IMR-90 (cell line): ENCODE results near the gene RAD51B. TPM values are rescaled to one million over a fixed set of nuclear protein-coding genes. Genes with fewer than 3 reads are reported as not detected.
"Not testable (repeated sequence)": the region's sequence is repeated elsewhere in the genome, so short reads cannot be mapped to it uniquely, and the experiment has no call there.

ENCODE experiments used
- ATAC-seq: fragments of 200-7000 bp; cut with Tn5 transposase; 2 replicates; pipeline ENCODE4 v1.9.1; 2020; ENCODE audit warnings: low read depth, mild to moderate bottlenecking, moderate library complexity
- BruUV-seq: library from RNA; stranded (reverse); fragments of 400-500 nt; replicated peaks from 2 replicates; lab custom pipeline; 2021; lab: Mats Ljungman, UMichigan
- CTCF ChIA-PET: fragments of 300-600 bp; formaldehyde crosslinking; extraction: SDS; loops from one replicate; lab custom pipeline; 2021; ENCODE audit warnings: antibody characterized with exemption; lab: Yijun Ruan, JAX
- POLR2A ChIA-PET: fragments of 300-600 bp; sonication (Branson Sonifier 250); formaldehyde crosslinking; loops from one replicate; lab custom pipeline; 2022; ENCODE audit warnings: antibody characterized with exemption; ENCODE audit not compliant: unreplicated experiment; lab: Charles Lee
- DNase-seq: peaks from one replicate; pipeline ENCODE4 v3.0.0; 2013
- H2AFZ ChIP-seq: replicated peaks from 2 replicates; pipeline ENCODE3; 2013; ENCODE audit warnings: low read length, mild to moderate bottlenecking; ENCODE audit not compliant: poor library complexity
- H2AK5ac ChIP-seq: 2 replicates; pipeline ENCODE4 v1.6.1; 2013; ENCODE audit warnings: low read depth, low read length, inconsistent platforms
- H2AK9ac ChIP-seq: replicated peaks from 2 replicates; pipeline ENCODE3; 2013; ENCODE audit warnings: mild to moderate bottlenecking, low read depth, low read length, moderate library complexity; ENCODE audit not compliant: poor library complexity
- H2BK120ac ChIP-seq: 2 replicates; pipeline ENCODE4 v1.6.1; 2013; ENCODE audit warnings: low read depth, low read length, inconsistent platforms
- H2BK15ac ChIP-seq: 3 replicates; pipeline ENCODE4 v1.6.1; 2013; ENCODE audit warnings: low read depth, low read length, inconsistent platforms
- H2BK20ac ChIP-seq: 2 replicates; pipeline ENCODE4 v1.6.1; 2013; ENCODE audit warnings: low read depth, mild to moderate bottlenecking, inconsistent platforms, low read length, moderate library complexity
- H2BK5ac ChIP-seq: 2 replicates; pipeline ENCODE4 v1.6.1; 2013; ENCODE audit warnings: mild to moderate bottlenecking, low read depth, low read length, inconsistent platforms; ENCODE audit not compliant: poor library complexity, severe bottlenecking
- H3K14ac ChIP-seq: replicated peaks from 2 replicates; pipeline ENCODE4 v1.6.1; 2013; ENCODE audit warnings: low read depth, low read length, inconsistent platforms
- H3K18ac ChIP-seq: 2 replicates; pipeline ENCODE4 v1.6.1; 2013; ENCODE audit warnings: low read depth, low read length, control low read depth
- H3K23ac ChIP-seq: 2 replicates; pipeline ENCODE4 v1.6.1; 2013; ENCODE audit warnings: low read depth, low read length, inconsistent platforms
- H3K27ac ChIP-seq: 2 replicates; pipeline ENCODE4 v1.5.1; 2013; ENCODE audit warnings: mild to moderate bottlenecking, control low read depth, low read length; ENCODE audit not compliant: insufficient read depth
- H3K27me3 ChIP-seq: 2 replicates; pipeline ENCODE4 v1.6.1; 2013; ENCODE audit warnings: low read length; ENCODE audit not compliant: control insufficient read depth, insufficient read depth
- H3K36me3 ChIP-seq: 2 replicates; pipeline ENCODE4 v1.6.1; 2013; ENCODE audit warnings: low read length, mixed read lengths; ENCODE audit not compliant: control insufficient read depth, insufficient read depth
- H3K4ac ChIP-seq: 2 replicates; pipeline ENCODE4 v1.6.1; 2013; ENCODE audit warnings: low read depth, low read length, inconsistent platforms
- H3K4me1 ChIP-seq: 2 replicates; pipeline ENCODE4 v1.6.1; 2013; ENCODE audit warnings: low read length, mixed read lengths; ENCODE audit not compliant: control insufficient read depth, insufficient read depth
- H3K4me2 ChIP-seq: 2 replicates; pipeline ENCODE4 v1.6.1; 2013; ENCODE audit warnings: low read depth, mild to moderate bottlenecking, control low read depth, low read length, moderate library complexity
- H3K4me3 ChIP-seq: 2 replicates; pipeline ENCODE4 v1.5.1; 2013; ENCODE audit warnings: low read depth, mild to moderate bottlenecking, control low read depth, low read length, moderate library complexity; ENCODE audit not compliant: insufficient read depth
- H3K56ac ChIP-seq: 2 replicates; pipeline ENCODE4 v1.6.1; 2013; ENCODE audit warnings: low read length, inconsistent platforms; ENCODE audit not compliant: insufficient read depth; ENCODE audit errors: extremely low read depth
- H3K79me1 ChIP-seq, 2 experiments: 2 replicates each; pipeline ENCODE4 v1.6.1; 2013; ENCODE audit warnings: low read length in 2 of 2, inconsistent platforms in 1 of 2, low read depth in 1 of 2
- H3K9ac ChIP-seq: 2 replicates; pipeline ENCODE4 v1.6.1; 2013; ENCODE audit warnings: low read depth, low read length, control low read depth
- H3K9me1 ChIP-seq: 2 replicates; pipeline ENCODE4 v1.6.1; 2013; ENCODE audit warnings: low read length, inconsistent platforms; ENCODE audit not compliant: insufficient read depth
- H3K9me3 ChIP-seq: 2 replicates; pipeline ENCODE4 v1.6.1; 2013; ENCODE audit warnings: low read length; ENCODE audit not compliant: control insufficient read depth, insufficient read depth
- H4K20me1 ChIP-seq: 2 replicates; pipeline ENCODE4 v1.6.1; 2013; ENCODE audit warnings: low read length, inconsistent platforms; ENCODE audit not compliant: insufficient read depth
- H4K5ac ChIP-seq: 2 replicates; pipeline ENCODE4 v1.6.1; 2013; ENCODE audit warnings: mild to moderate bottlenecking, low read depth, low read length, control low read depth
- H4K8ac ChIP-seq, 2 experiments: 2 replicates each; pipeline ENCODE4 v1.6.1; 2013; ENCODE audit warnings: low read depth in 2 of 2, low read length in 2 of 2, control low read depth in 1 of 2, inconsistent platforms in 1 of 2
- H4K91ac ChIP-seq: 2 replicates; pipeline ENCODE4 v1.6.1; 2013; ENCODE audit warnings: low read depth, low read length, inconsistent platforms; ENCODE audit not compliant: insufficient read depth
- WGBS, 2 experiments: methylation state at CpG; one replicate each; pipeline versions ENCODE4 v1.1.5 to v1.1.7; 2013; ENCODE audit warnings: missing lambda C conversion rate in 2 of 2; ENCODE audit not compliant: insufficient read length in 1 of 2; ENCODE audit errors: extremely low coverage in 2 of 2; 5-methylcytosine and 5-hydroxymethylcytosine counted together
- dilution Hi-C: fragments of 300-500 bp; cut with HindIII; formaldehyde crosslinking; loops from one replicate; pipeline ENCODE4 v1.14.3; 2018; ENCODE audit warnings: low sequenced_read_pairs; ENCODE audit not compliant: unreplicated experiment
- in situ Hi-C: fragments of 300-500 bp; cut with MboI; formaldehyde crosslinking; loops from 3 replicates; pipeline ENCODE4 v1.14.3; 2019; ENCODE audit warnings: low sequenced_read_pairs, inconsistent platforms, mixed read lengths
- intact Hi-C: fragments of 100-400 bp; cut with micrococcal nuclease; formaldehyde crosslinking; loops from 2 replicates; pipeline ENCODE4 v1.10.0; 2022
- polyA plus RNA-seq, 3 experiments: library from polyadenylated mRNA; depleted of rRNA; stranded (reverse); fragments of >200 nt; gene quantifications; 2 replicates each; pipeline ENCODE4 v1.2.3, GENCODE V29; 2012; ENCODE audit warnings: low replicate concordance in 1 of 3
- total RNA-seq: library from RNA; depleted of rRNA; stranded (reverse); fragments of >200 nt; gene quantifications from 2 replicates; pipeline ENCODE4 v1.2.3, GENCODE V29; 2012

The RAD51B gene
- total and polyA plus RNA-seq, 2 of the 4 experiments (the other 2 are of a cell fraction), result 5.1 to 18.8 TPM

- CTCF ChIA-PET, H3K9ac ChIP-seq, H3K4me3 ChIP-seq, H4K91ac ChIP-seq, H3K4ac ChIP-seq, H3K56ac ChIP-seq, H2AFZ ChIP-seq, H3K79me1 ChIP-seq, intact Hi-C loops, POLR2A ChIA-PET, H3K14ac ChIP-seq, H3K27me3 ChIP-seq, ATAC-seq, H3K18ac ChIP-seq, H3K9me3 ChIP-seq, H2BK5ac ChIP-seq, H3K9me1 ChIP-seq, H2AK5ac ChIP-seq, H2BK120ac ChIP-seq, dilution Hi-C loops, H3K4me2 ChIP-seq, H2AK9ac ChIP-seq, H3K23ac ChIP-seq, BruUV-seq, H4K8ac ChIP-seq, in situ Hi-C loops, H2BK20ac ChIP-seq, H3K36me3 ChIP-seq, H3K27ac ChIP-seq, H4K5ac ChIP-seq, DNase-seq, H2BK15ac ChIP-seq, H3K4me1 ChIP-seq, H4K20me1 ChIP-seq: not testable (repeated sequence)
- no CpG with 5 or more reads among the region's 3 CpGs for WGBS, 2 experiments
Measured at GRCh38 chr14:68289452-68289851, 469.9 kb downstream of the RAD51B start.
